RPMI8226 (cell line): ENCODE measurements around the gene DOC2B.
"Not testable (repeated sequence)": the region's sequence is repeated elsewhere in the genome, so short reads cannot be mapped to it uniquely, and the experiment has no call there.

Experiments
- DNase-seq: peaks from one replicate; pipeline ENCODE4 v3.0.0-alpha.2; 2015

DOC2B gene

GRCh38 chr17:187130-187529 lies 5.7 kb upstream of the DOC2B start:
- DNase-seq, result no peak

DNA sequence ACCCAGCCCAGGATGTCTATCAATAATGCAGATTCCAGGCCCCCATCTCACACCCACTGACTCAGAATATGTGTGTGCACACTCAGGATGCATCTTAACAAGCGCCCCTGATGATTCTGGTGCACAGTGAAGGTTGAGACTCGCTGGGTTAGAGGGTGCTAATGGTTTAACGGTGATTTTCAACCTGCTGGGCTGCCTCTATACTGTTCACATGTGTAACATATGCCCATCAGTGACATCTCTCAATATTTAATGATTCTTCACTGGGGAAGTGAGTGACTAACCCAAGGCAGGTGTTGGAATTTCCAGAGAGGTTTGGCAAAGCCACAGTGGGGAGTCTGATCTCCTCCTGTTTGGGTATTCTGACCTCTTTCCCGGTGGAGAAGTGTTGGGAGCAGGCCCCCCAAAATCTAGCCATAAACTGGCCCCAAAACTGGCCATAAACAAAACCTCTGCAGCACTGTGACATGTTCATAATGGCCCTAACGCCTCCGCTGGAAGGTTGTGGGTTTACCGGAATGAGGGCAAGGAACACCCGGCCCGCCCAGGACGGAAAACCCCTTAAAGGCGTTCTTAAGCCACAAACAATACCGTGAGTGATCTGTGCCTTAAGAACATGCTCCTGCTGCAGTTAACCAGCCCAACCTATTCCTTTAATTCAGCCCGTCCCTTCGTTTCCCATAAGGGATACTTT lies 4.1 kb upstream of the DOC2B start:
- DNase-seq, result no peak

GRCh38 chr17:183021-183420 lies 1.6 kb upstream of the DOC2B start:
- DNase-seq, result no peak

DNA sequence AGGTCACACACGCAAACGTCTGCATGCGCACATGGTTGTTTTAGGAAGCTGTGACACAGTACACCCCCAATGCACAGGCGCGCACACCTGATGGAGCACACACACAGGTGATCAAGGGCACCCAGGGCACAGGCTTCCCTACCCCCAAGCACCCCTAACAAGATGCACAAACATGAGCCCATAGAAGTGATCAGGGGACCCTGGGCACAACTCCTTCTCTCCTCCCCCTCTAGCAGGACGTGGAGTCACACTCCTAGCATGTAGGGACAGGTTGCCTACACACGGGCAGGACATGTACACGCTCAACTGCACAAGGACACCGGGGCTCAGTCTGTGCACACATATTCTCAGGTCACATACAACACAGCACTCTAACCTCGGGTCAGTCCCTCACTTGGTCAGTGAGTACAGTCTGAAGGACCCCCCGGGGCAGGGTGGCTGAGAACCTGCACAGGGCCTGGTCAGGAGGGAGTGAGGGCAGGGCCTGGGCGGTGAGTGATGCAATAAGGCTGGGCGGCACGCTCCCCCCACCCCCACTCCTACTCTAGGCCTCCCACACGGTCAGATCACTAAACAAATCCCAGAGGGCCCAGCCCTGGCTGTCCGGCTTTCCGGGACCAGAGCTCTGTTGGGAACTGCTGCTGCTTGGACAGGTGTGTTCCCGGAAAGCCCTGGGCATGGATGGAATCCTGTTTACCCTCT lies 751 bp upstream of the DOC2B start:
- no peak for DNase-seq

DNA sequence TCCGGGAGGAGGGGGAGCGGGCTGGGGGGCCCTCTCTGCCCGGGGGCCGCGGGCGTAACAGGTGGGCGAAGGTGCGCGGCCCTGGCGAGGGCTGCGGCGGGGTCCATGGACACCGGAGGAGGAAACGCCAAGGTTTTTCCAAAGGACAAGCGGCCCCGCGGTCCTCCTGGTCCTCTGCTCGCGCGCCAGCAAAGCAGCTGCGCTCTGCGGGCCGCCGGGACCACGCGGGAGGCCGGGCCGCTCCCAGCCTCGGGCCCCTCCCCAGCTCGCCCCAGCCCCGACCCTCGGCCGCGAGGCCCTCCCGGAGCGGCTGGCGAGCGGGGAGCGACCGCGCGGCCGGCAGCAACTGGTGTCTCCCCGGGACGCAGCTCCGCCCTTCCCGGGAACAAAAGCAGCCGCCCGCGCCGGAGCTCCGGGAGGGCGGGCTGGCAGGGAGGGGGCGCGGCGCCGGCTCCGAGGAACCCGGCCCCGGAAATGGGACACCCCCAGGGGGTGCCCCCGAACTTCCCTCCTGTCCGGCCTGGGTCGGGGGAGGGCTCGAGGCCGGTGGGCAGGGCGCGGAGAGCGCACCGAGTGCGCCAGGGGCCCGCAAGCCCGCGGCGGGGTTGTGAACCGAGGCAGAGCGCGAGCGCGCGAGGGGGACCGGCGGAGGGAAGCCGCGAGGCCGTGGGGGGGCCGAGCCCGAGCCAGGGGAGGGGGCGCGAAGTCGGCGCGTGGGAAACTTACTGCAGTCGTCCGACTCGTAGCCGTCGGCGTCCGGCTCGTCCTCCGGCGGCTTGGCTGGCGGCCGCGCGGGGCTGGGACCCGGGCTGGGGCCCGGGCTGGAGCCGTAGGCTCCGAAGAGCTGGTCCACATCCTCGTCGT lies 837 bp downstream of the DOC2B start:
- no peak for DNase-seq

- DNase-seq, result no peak
Measured at GRCh38 chr17:179781-180380, 1.6 kb downstream of the DOC2B start.

DNA sequence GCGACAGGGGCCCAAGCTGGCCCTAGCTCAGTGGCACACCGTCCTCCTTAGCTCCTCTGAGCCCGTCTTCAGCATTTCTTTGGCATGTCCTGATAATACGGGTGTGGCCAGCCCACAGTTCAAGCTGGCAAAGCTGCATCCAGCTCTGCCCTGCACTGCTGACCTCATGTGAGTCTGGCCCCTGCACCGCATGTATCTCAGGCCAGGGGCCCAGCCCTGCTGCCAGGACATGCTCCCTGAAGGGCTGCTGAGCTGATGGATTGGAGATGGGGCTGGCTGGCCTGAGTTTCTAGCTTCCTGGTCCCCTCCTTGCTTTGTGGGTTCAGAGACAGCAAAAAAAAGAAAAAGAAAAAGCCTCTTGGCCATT lies 2.4 kb downstream of the DOC2B start:
- no peak for DNase-seq

DNA sequence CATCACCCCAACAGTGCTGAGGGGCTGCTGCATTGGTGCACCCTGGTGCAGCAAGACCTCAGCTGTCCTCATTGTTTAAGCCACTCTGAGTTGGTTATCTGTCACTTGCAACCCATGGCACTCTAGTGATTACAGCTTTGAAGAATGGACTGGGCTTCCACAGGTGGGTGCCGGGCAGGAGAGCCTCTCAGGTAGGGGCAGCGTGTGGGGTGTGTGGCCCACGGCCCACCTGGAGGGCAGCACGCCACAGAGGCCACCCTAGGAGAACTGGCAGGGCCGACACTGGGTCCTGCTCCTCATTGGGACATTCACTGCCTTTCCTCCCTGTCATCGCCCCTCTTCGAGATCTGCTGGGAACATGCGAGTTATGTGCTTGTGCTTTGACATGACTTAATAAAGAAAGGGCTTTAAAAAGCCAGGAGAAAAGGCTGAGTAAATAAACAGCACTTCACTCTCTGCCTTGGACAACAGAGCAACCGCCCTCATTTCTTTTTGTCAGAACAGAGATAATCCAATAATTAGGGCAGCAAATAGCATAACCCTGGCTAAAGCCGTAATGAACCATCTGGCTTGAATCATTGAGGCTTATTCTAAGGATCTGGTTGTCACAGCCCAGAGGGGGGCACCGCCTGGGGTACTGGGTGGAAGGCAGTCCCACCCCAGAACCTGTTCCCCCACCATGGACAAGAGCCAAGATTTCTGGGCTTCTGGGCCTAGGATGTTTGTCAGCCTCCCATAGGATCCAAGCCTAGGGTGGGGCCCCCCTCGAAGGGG lies 3.0 kb downstream of the DOC2B start:
- DNase-seq, result no peak

- no peak for DNase-seq
Measured at GRCh38 chr17:177762-178161, 3.7 kb downstream of the DOC2B start.

- no peak for DNase-seq
Measured at GRCh38 chr17:177155-177554, 4.3 kb downstream of the DOC2B start.

- DNase-seq, result no peak
Measured at GRCh38 chr17:173166-173911, 8.1 kb downstream of the DOC2B start.

DNA sequence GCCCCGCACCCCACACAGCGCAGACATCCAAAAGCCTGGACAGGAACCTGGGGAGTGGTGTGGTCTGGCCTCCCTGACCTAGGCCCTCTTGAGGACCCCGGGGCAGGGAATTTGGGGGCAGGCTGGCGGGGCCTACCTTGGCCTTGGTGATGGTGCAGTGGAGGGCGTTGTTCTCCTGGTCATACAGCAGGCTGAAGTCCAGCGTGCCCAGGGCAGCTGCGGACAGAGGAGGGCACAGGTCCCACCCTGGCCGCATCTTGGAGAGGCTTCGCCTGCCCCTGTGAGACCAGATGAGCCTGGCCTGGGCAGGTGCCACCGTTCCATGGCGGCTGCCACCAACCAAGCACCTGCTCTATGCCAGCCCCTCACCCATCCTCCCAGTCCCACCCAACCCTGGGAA lies 9.0 kb downstream of the DOC2B start:
- no peak for DNase-seq

GRCh38 chr17:171871-172270 lies 9.6 kb downstream of the DOC2B start:
- DNase-seq, result no peak

GRCh38 chr17:170130-170670 lies 11.2 kb downstream of the DOC2B start:
- DNase-seq, result no peak

DNA sequence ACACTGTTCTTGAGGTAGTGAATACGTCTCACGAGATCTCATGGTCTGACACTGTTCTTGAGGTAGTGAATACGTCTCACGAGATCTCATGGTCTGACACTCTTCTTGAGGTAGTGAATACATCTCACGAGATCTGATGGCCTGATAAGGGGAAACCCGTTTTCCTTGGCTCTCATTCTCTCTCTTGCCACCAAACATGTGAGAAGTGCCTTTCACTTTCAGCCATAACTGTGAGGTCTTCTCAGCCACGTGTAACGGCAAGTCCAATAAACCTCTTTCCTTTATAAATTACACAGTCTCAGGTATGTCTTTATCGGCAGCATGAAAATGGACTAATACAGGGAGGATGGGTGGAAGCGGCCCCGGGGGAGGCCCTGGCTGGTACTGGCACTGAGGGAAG lies 12.8 kb downstream of the DOC2B start:
- DNase-seq, result not testable (repeated sequence)

GRCh38 chr17:165939-166338 lies 15.5 kb downstream of the DOC2B start:
- no peak for DNase-seq

- DNase-seq, result peak; percentile 54
Measured at GRCh38 chr17:164303-165235, 16.9 kb downstream of the DOC2B start.

- peak; percentile 68 for DNase-seq
Measured at GRCh38 chr17:163514-164098, 17.8 kb downstream of the DOC2B start.

- no peak for DNase-seq
Measured at GRCh38 chr17:162689-163088, 18.8 kb downstream of the DOC2B start.

- no peak for DNase-seq
Measured at GRCh38 chr17:161481-161880, 20.0 kb downstream of the DOC2B start.
